HL-60 (cell line): Measurements from ENCODE around the gene DNAH5.

ENCODE experiments used
- DNase-seq, 2 experiments: peaks; one replicate each; pipeline ENCODE4 v3.0.0-alpha.2; 2010 to 2020; ENCODE audit warnings: low read depth in 1 of 2, low spot score in 1 of 2
- H3K27ac ChIP-seq: fragments of 250-450 bp; sonication (Bioruptor Pico); replicated peaks from 2 replicates; pipeline ENCODE4 v1.5.1; 2020; ENCODE audit warnings: mild to moderate bottlenecking, moderate library complexity
- H3K27me3 ChIP-seq: fragments of 250-450 bp; sonication (Bioruptor Pico); 2 replicates; pipeline ENCODE4 v1.5.1; 2021; ENCODE audit warnings: mild to moderate bottlenecking, moderate library complexity; ENCODE audit not compliant: insufficient read depth, poor library complexity, severe bottlenecking
- H3K4me3 ChIP-seq: replicated peaks from 2 replicates; pipeline ENCODE4 v1.5.1; 2011; ENCODE audit warnings: mild to moderate bottlenecking, control low read depth, low read length; ENCODE audit not compliant: insufficient read depth
- CTCF ChIP-seq: IDR thresholded peaks from one replicate; pipeline ENCODE4 v1.5.1; 2011; ENCODE audit warnings: low read length, control low read depth, inconsistent platforms; ENCODE audit not compliant: insufficient read depth
- GABPA ChIP-seq: IDR thresholded peaks from 2 replicates; pipeline ENCODE4 v1.6.1; 2012; ENCODE audit warnings: low read depth
- POLR2AphosphoS5 ChIP-seq: IDR thresholded peaks from 2 replicates; pipeline ENCODE4 v1.6.1; 2012; ENCODE audit warnings: low read depth
- REST ChIP-seq: IDR thresholded peaks from 2 replicates; pipeline ENCODE4 v1.6.1; 2012; ENCODE audit warnings: low read depth; ENCODE audit not compliant: insufficient replicate concordance
- SPI1 ChIP-seq: IDR thresholded peaks from 2 replicates; pipeline ENCODE4 v1.6.1; 2012; ENCODE audit warnings: low read depth, mild to moderate bottlenecking, borderline replicate concordance
- long read RNA-seq: library from polyadenylated mRNA; unstranded; transcript quantifications from one replicate; pipeline ENCODE4 v2.0.0, GENCODE V29; 2020

DNAH5 gene
- long read RNA-seq, partial matches to known transcripts: 0 of 1 reads
- long read RNA-seq, other reads (novel, unspliced or antisense): 1 of 1 reads

GRCh38 chr5:13944560-13945199 lies at the start of gene DNAH5:
TSS of gene DNAH5 (minus strand) at chr5:13944688. CDS start at chr5:13944438, 250 bp downstream.
- Histone ChIP-seq H3K27me3 (no peaks in the 10 kb centered on the region), H3K4me3 (no peak within 1 kb of the TSS), H3K27ac (no peak within 1 kb of the TSS)
- DNase-seq: no peak
- TF ChIP-seq REST: no peak
- no peak for TF ChIP-seq POLR2AphosphoS5
- no peak for TF ChIP-seq CTCF
- no peak for TF ChIP-seq GABPA
- TF ChIP-seq SPI1: no peak

- Histone ChIP-seq H3K27ac (no peak overlapping the region), H3K4me3 (no peak overlapping the region), H3K27me3 (no peaks in the 10 kb centered on the region)
- TF ChIP-seq CTCF (no peak), REST (no peak), SPI1 (no peak), GABPA (no peak), POLR2AphosphoS5 (no peak)
- DNase-seq: no peak
Measured at GRCh38 chr5:13993926-13994325, 49.4 kb upstream of the DNAH5 start.

GRCh38 chr5:13992795-13993194 lies 48.3 kb upstream of the DNAH5 start:
- TF ChIP-seq REST: no peak
- TF ChIP-seq CTCF: no peak
- no peak for TF ChIP-seq GABPA
- no peak for TF ChIP-seq POLR2AphosphoS5
- TF ChIP-seq SPI1: no peak
- Histone ChIP-seq H3K27me3 (no peaks in the 10 kb centered on the region), H3K4me3 (no peak overlapping the region), H3K27ac (no peak overlapping the region)
- DNase-seq: no peak
